Measurements from ENCODE around the gene ATP1A3. TPM values are rescaled to one million over a fixed set of nuclear protein-coding genes. Genes with fewer than 3 reads are reported as not detected.
A peak's percentile ranks its signal among the peaks of the same experiment; 100 is the strongest.

ATP1A3 gene
- total RNA-seq, 1 experiment from 2014 or later = not detected

GRCh38 chr19:41956621-41957020 is 37.4 kb downstream of the ATP1A3 start:
- peaks cover 14% of the 10 kb centered on the region for H3K36me3 Mint-ChIP-seq (ENCODE audit: insufficient read depth, unreplicated experiment)

GRCh38 chr19:41955521-41955920 is 38.5 kb downstream of the ATP1A3 start:
- Mint-ChIP-seq H3K4me3 (ENCODE audit: unreplicated experiment) (no peak overlapping the region), H3K4me1 (ENCODE audit: insufficient read depth, unreplicated experiment) (peaks cover 23% of the 10 kb centered on the region), H3K27ac (ENCODE audit: low read depth, unreplicated experiment) (no peak overlapping the region), H3K9me3 (ENCODE audit: unreplicated experiment) (no peaks in the 10 kb centered on the region), H3K27me3 (ENCODE audit: insufficient read depth, unreplicated experiment) (no peaks in the 10 kb centered on the region), H3K36me3 (ENCODE audit: insufficient read depth, unreplicated experiment) (peaks cover 14% of the 10 kb centered on the region)
- no TSS peak for BruUV-seq (replicated peaks)
- no peak for DNase-seq (ENCODE audit: unreplicated experiment)
- intact Hi-C loops (cut with micrococcal nuclease) = no loop called here
- ChIA-PET POLR2A (interaction anchor here (0.6 kb wide), 1 partner anchor 119 kb away, joined by 3 read pairs; no protein-coding TSS in a partner anchor), CTCF (no interaction called here)
- TF ChIP-seq CTCF (IDR thresholded peaks at IDR 0.05; ENCODE audit: unreplicated experiment) = no peak

More at GRCh38 chr19:41956621-41957020, 37.4 kb downstream of the ATP1A3 start:
- intact Hi-C loops (cut with micrococcal nuclease) = no loop called here
- Mint-ChIP-seq H3K4me3 (ENCODE audit: unreplicated experiment) (no peak overlapping the region), H3K27me3 (ENCODE audit: insufficient read depth, unreplicated experiment) (no peaks in the 10 kb centered on the region), H3K9me3 (ENCODE audit: unreplicated experiment) (no peaks in the 10 kb centered on the region), H3K4me1 (ENCODE audit: insufficient read depth, unreplicated experiment) (peaks cover 22% of the 10 kb centered on the region), H3K27ac (ENCODE audit: low read depth, unreplicated experiment) (no peak overlapping the region)
- no peak for DNase-seq (ENCODE audit: unreplicated experiment)
- POLR2A ChIA-PET = interaction anchor here (0.6 to 2.9 kb wide), 3 partner anchors 97 to 163 kb away, joined by 3 to 41 read pairs (median 4); partner anchors contain the start of gene RPS19
- no TSS peak for BruUV-seq (replicated peaks)
- CTCF ChIA-PET = interaction anchor here (0.7 to 1.5 kb wide), 7 partner anchors 8 to 748 kb away, joined by 3 to 5 read pairs (median 4); no protein-coding TSS in a partner anchor
- no peak for TF ChIP-seq CTCF (IDR thresholded peaks at IDR 0.05; ENCODE audit: unreplicated experiment)

GRCh38 chr19:41951686-41952172 is 42.3 kb downstream of the ATP1A3 start:
- Mint-ChIP-seq H3K4me3 (ENCODE audit: unreplicated experiment) (no peak overlapping the region), H3K27me3 (ENCODE audit: insufficient read depth, unreplicated experiment) (no peaks in the 10 kb centered on the region), H3K9me3 (ENCODE audit: unreplicated experiment) (no peaks in the 10 kb centered on the region), H3K36me3 (ENCODE audit: insufficient read depth, unreplicated experiment) (peaks cover 7% of the 10 kb centered on the region), H3K27ac (ENCODE audit: low read depth, unreplicated experiment) (no peak overlapping the region), H3K4me1 (ENCODE audit: insufficient read depth, unreplicated experiment) (peaks cover 4% of the 10 kb centered on the region)
- peak; percentile 79 for DNase-seq (ENCODE audit: unreplicated experiment)
- intact Hi-C loops (cut with micrococcal nuclease) = loop anchor here (1.0 to 5.0 kb wide), 2 partner anchors 78 to 154 kb away; partner anchors contain the start of gene CEACAM3
- POLR2A ChIA-PET = interaction anchor here (0.6 to 0.9 kb wide), 4 partner anchors 45 to 591 kb away, joined by 3 to 4 read pairs (median 3); no protein-coding TSS in a partner anchor
- no TSS peak for BruUV-seq (replicated peaks)
- peak; percentile 98 for TF ChIP-seq CTCF (IDR thresholded peaks at IDR 0.05; ENCODE audit: unreplicated experiment)
- CTCF ChIA-PET = interaction anchor here (0.6 to 2.0 kb wide), 10 partner anchors 9 to 93 kb away, joined by 3 to 7 read pairs (median 4); partner anchors contain the start of gene RPS19

GRCh38 chr19:41947091-41947490 is 46.9 kb downstream of the ATP1A3 start:
- no peaks in the 10 kb centered on the region for H3K27me3 Mint-ChIP-seq (ENCODE audit: insufficient read depth, unreplicated experiment)
- H3K27ac Mint-ChIP-seq (ENCODE audit: low read depth, unreplicated experiment) = no peak overlapping the region
- no peak for TF ChIP-seq CTCF (IDR thresholded peaks at IDR 0.05; ENCODE audit: unreplicated experiment)
- POLR2A ChIA-PET = interaction anchor here (0.6 to 0.8 kb wide), 2 partner anchors 63 to 76 kb away, joined by 3 to 5 read pairs; no protein-coding TSS in a partner anchor
- DNase-seq (ENCODE audit: unreplicated experiment) = no peak
- peaks cover 4% of the 10 kb centered on the region for H3K4me1 Mint-ChIP-seq (ENCODE audit: insufficient read depth, unreplicated experiment)
- no peaks in the 10 kb centered on the region for H3K36me3 Mint-ChIP-seq (ENCODE audit: insufficient read depth, unreplicated experiment)
- BruUV-seq (replicated peaks) = no TSS peak
- CTCF ChIA-PET = interaction anchor here (1.1 to 1.2 kb wide), 2 partner anchors 10 to 12 kb away, joined by 3 to 4 read pairs; partner anchors contain the start of gene RABAC1
- intact Hi-C loops (cut with micrococcal nuclease) = no loop called here
- H3K4me3 Mint-ChIP-seq (ENCODE audit: unreplicated experiment) = no peak overlapping the region
- H3K9me3 Mint-ChIP-seq (ENCODE audit: unreplicated experiment) = no peaks in the 10 kb centered on the region

Data from MCF 10A (cell line).